ENCODE measurements around the gene CENPW.

GRCh38 chr6:126396131-126396530 lies 56.2 kb downstream of the CENPW start:
- TF ChIP-seq CTCF (IDR thresholded peaks at IDR 0.05) (no peak), EP300 (IDR thresholded peaks at IDR 0.05; ENCODE audit: low read depth) (no peak)

Measured in transverse colon (tissue), 3 donors.